ENCODE measurements around the gene MACF1. TPM values are rescaled to one million over a fixed set of nuclear protein-coding genes. Genes with fewer than 3 reads are reported as not detected.
"Not testable (repeated sequence)": the region's sequence is repeated elsewhere in the genome, so short reads cannot be mapped to it uniquely, and the experiment has no call there.

Gene MACF1
- polyA plus RNA-seq, 6 donors from 2014 or later: 9.1 to 96.3 (median 29.5) TPM

GRCh38 chr1:39496520-39496919 is 292.0 kb downstream of the MACF1 start:
- not testable (repeated sequence) for H3K9me3 Mint-ChIP-seq; ATAC-seq (ENCODE audit: low read depth in 2 of 2); H3K36me3 Mint-ChIP-seq; H3K4me3 Mint-ChIP-seq; DNase-seq; H3K4me1 Mint-ChIP-seq
- H3K27me3 Mint-ChIP-seq: peaks cover 20 to 31% (median 21%) of the 10 kb centered on the region in 3 donors
- peak overlapping the region in 1 of 6 donors; percentile 36 for H3K27ac Mint-ChIP-seq

DNA sequence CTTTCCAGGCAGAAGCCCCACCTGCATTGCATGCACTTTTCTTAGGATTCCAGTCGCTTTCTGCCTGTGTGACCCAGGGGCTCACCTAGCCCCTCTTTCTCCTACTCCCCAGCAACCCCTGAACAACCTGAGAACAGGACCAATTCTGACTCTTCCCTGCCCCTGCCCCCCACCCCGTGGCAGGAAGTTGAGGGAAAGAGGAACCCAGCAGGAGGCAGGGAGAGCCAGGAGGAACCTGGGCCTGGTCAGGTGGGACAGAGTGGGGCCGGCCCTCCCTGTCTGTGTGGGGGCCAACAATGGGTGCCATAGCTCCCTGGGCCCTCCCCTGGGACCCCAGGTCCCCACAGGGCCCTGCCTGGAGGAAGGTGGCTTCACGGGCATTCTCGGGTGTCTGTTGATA is 293.1 kb downstream of the MACF1 start:
- H3K4me3 Mint-ChIP-seq: peak overlapping the region in 1 of 8 donors; percentile 29
- DNase-seq (no peak), ATAC-seq (ENCODE audit: low read depth in 2 of 2) (no peak)
- H3K4me1 Mint-ChIP-seq: peaks cover 0 to 6% (median 0%) of the 10 kb centered on the region in 3 donors
- H3K27ac Mint-ChIP-seq: no peak overlapping the region
- H3K9me3 Mint-ChIP-seq: no peaks in the 10 kb centered on the region
- no peaks in the 10 kb centered on the region for H3K36me3 Mint-ChIP-seq
- H3K27me3 Mint-ChIP-seq: peaks cover 20 to 26% (median 21%) of the 10 kb centered on the region in 3 donors

- Mint-ChIP-seq H3K4me3 (peak overlapping the region in 2 of 8 donors; percentile 27 to 33), H3K27ac (peak overlapping the region in 1 of 6 donors; percentile 28), H3K27me3 (peaks cover 15 to 20% (median 16%) of the 10 kb centered on the region in 3 donors)
- not testable (repeated sequence) for H3K4me1 Mint-ChIP-seq; ATAC-seq (ENCODE audit: low read depth in 2 of 2); DNase-seq; H3K36me3 Mint-ChIP-seq; H3K9me3 Mint-ChIP-seq
These were observed 293.7 kb downstream of the MACF1 start for GRCh38 chr1:39498096-39498710.

DNA sequence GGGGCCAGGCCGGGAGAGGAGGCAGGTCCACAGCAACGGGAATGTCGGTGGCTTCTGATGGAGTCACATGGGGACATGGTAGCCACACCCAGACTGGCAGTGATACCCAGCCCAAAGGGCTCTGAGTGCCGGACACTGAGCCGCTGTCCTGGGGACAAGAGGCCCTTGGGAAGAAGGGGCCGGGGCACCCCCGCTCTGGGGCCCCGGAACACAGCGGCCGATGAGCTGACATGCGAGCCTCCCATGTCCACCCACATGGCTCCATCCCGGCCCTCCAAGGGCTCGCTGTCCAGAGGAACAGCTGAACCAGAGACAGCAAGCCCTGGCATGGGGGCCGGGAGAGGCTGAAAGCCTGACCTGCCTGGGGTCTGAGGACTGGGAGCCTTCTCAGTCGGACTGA is 294.3 kb downstream of the MACF1 start:
- H3K27ac Mint-ChIP-seq; DNase-seq; H3K4me3 Mint-ChIP-seq; H3K9me3 Mint-ChIP-seq; H3K4me1 Mint-ChIP-seq; H3K36me3 Mint-ChIP-seq; ATAC-seq (ENCODE audit: low read depth in 2 of 2): not testable (repeated sequence)
- H3K27me3 Mint-ChIP-seq: peaks cover 9 to 14% (median 11%) of the 10 kb centered on the region in 3 donors

- DNase-seq (no peak), ATAC-seq (ENCODE audit: low read depth in 2 of 2) (no peak)
- Mint-ChIP-seq H3K36me3 (no peaks in the 10 kb centered on the region), H3K9me3 (no peaks in the 10 kb centered on the region), H3K4me1 (no peaks in the 10 kb centered on the region), H3K27me3 (peaks cover under 1 to 11% (median 6%) of the 10 kb centered on the region in 3 donors), H3K4me3 (no peak overlapping the region), H3K27ac (no peak overlapping the region)
These were observed 295.2 kb downstream of the MACF1 start for GRCh38 chr1:39499668-39500067.

DNA sequence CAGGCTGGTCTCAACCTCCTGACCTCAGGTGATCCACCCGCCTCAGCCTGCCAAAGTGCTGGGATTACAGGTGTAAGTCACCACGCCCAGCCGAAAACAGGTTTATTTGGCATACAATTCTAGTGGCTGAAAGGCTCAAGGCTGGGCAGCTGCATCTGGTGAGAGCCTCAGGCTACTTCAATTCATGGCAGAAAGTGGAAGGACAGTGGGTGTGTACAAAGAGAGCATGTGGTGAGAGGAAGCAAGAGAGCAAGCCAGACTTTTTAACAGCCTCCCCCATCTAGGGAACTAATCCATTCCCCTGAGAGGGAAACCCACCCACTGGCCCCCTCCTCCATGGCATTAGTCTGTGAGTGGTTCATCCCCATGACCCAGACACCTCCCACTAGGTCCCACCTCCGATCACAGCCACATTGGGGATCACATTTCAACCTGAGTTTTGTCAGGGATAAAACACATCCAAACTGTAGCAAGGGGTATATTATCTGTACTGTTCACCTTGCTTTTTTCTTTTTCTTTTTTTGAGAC is 296.4 kb downstream of the MACF1 start:
- peaks cover 0 to 3% (median 0%) of the 10 kb centered on the region in 3 donors for H3K4me1 Mint-ChIP-seq
- H3K27me3 Mint-ChIP-seq: peaks cover 0 to 11% (median 6%) of the 10 kb centered on the region in 3 donors
- ATAC-seq (ENCODE audit: low read depth in 2 of 2) (no peak), DNase-seq (no peak)
- peak overlapping the region in 1 of 6 donors; percentile 18 for H3K27ac Mint-ChIP-seq
- H3K9me3 Mint-ChIP-seq: no peaks in the 10 kb centered on the region
- no peaks in the 10 kb centered on the region for H3K36me3 Mint-ChIP-seq
- no peak overlapping the region for H3K4me3 Mint-ChIP-seq

GRCh38 chr1:39501666-39502065 is 297.2 kb downstream of the MACF1 start:
- Mint-ChIP-seq H3K4me3 (no peak overlapping the region), H3K4me1 (peaks cover 0 to 8% (median 0%) of the 10 kb centered on the region in 3 donors), H3K27me3 (peaks cover 0 to 8% (median under 1%) of the 10 kb centered on the region in 3 donors), H3K9me3 (no peaks in the 10 kb centered on the region), H3K36me3 (no peaks in the 10 kb centered on the region), H3K27ac (peak overlapping the region in 2 of 6 donors; percentile 16 to 18)
- DNase-seq (no peak), ATAC-seq (ENCODE audit: low read depth in 2 of 2) (no peak)

- DNase-seq; H3K27me3 Mint-ChIP-seq; H3K4me3 Mint-ChIP-seq; ATAC-seq (ENCODE audit: low read depth in 2 of 2); H3K36me3 Mint-ChIP-seq; H3K27ac Mint-ChIP-seq; H3K9me3 Mint-ChIP-seq: not testable (repeated sequence)
- peaks cover 2 to 28% (median 6%) of the 10 kb centered on the region in 3 donors for H3K4me1 Mint-ChIP-seq
These were observed 299.9 kb downstream of the MACF1 start for GRCh38 chr1:39504436-39504835.

- Mint-ChIP-seq H3K4me3 (no peak overlapping the region), H3K4me1 (peaks cover 6 to 35% (median 9%) of the 10 kb centered on the region in 3 donors)
These were observed 300.8 kb downstream of the MACF1 start for GRCh38 chr1:39505289-39505688.

DNA sequence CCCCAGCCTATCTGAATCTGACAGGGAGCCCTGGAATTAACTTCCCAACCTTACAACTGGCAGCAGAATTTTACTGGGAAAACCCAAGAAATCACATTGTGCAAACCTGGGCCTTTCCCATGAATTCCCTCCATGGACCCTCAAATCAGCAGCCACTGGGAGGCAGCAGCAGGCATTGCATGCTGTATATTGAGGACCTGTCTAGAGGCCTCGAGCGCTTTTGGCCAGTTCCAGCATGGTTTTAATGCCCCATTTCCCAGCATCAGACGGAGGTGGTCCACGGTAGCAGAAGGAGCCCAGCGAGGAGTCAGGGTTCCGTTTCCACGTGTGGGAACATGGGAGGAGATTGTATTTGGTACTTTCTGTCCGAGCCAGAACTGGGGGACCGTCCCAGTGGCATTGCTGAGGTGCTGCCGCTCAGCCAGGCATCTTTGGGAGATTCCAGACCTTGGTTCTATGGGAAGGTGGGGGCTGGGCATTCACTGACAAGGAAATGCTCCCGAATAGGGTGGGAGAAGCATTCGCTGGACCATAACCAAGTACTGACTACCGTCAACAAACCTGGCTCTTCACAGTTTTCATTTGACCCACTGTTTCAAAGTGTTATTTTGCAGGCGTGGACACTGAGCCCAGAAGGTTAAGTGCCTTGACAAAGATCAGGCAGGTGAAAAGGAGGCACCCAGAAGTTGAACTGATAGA is 302.9 kb downstream of the MACF1 start:
- DNase-seq: no peak
- Mint-ChIP-seq H3K27ac (no peak overlapping the region), H3K4me1 (peaks cover 9 to 40% (median 11%) of the 10 kb centered on the region in 3 donors), H3K36me3 (no peaks in the 10 kb centered on the region), H3K27me3 (peaks cover 0 to 5% (median 0%) of the 10 kb centered on the region in 3 donors), H3K9me3 (no peaks in the 10 kb centered on the region), H3K4me3 (peak overlapping the region in 2 of 8 donors; percentile 3 to 65)
- no peak for ATAC-seq (ENCODE audit: low read depth in 2 of 2)

More at GRCh38 chr1:39505289-39505688, 300.8 kb downstream of the MACF1 start:
- Mint-ChIP-seq H3K9me3 (no peaks in the 10 kb centered on the region), H3K36me3 (no peaks in the 10 kb centered on the region), H3K27ac (no peak overlapping the region), H3K27me3 (peaks cover 0 to 5% (median 0%) of the 10 kb centered on the region in 3 donors)
- ATAC-seq (ENCODE audit: low read depth in 2 of 2) (no peak), DNase-seq (no peak)

DNA sequence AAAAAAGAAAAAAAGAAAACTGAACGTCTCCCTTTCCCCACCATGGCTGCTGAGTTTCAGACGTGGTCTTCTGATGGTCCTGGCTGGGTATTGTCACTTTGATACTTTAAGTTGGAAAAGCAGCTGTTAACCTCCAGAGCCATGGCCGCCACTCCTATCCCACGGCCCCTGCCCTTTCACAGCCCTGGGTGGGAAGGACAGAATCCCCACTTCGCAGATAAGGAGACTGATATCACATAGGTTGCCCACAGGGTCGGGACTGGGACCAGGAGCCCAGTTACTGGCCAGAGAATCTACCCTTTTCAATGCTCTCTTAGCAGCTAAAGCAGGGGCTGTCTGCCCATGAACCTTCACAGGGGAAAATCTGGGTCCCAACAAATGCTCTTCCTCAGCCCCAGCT is 303.8 kb downstream of the MACF1 start:
- Mint-ChIP-seq H3K4me1 (peaks cover 9 to 40% (median 11%) of the 10 kb centered on the region in 3 donors), H3K27ac (peak overlapping the region in 2 of 6 donors; percentile 71 to 94), H3K9me3 (no peaks in the 10 kb centered on the region), H3K27me3 (peaks cover 0 to 5% (median 0%) of the 10 kb centered on the region in 3 donors), H3K36me3 (no peaks in the 10 kb centered on the region), H3K4me3 (peak overlapping the region in 2 of 8 donors; percentile 73 to 88)
- no peak for ATAC-seq (ENCODE audit: low read depth in 2 of 2)
- DNase-seq: no peak

DNA sequence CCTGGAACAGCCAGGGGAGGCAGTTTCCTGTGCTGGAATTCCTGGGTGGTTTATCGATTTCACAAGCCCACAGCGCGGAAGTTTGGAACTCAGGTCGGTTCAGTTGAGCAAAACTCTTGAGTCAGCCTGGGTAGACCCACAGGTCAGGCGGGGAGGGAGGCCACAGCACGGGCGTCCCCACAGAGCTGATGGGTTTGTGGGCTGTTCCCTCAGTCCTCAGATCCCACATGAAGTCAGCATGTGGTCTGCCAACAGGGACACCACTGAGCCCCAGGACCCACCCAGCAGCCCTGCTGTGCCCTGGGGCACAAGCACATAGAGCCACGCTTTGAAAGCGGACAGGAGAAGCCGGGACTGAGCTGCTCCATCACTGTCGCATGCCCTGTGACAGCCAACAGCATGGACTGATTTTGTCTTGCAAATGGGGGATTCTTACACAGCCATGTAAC is 304.4 kb downstream of the MACF1 start:
- DNase-seq: no peak
- Mint-ChIP-seq H3K4me3 (peak overlapping the region in 7 of 8 donors; percentile 21 to 88 (median 71)), H3K27ac (peak overlapping the region in 5 of 6 donors; percentile 59 to 94 (median 90)), H3K4me1 (peaks cover 9 to 40% (median 11%) of the 10 kb centered on the region in 3 donors), H3K9me3 (no peaks in the 10 kb centered on the region), H3K36me3 (no peaks in the 10 kb centered on the region), H3K27me3 (peaks cover 0 to 5% (median 0%) of the 10 kb centered on the region in 3 donors)
- ATAC-seq (ENCODE audit: low read depth in 2 of 2): no peak

DNA sequence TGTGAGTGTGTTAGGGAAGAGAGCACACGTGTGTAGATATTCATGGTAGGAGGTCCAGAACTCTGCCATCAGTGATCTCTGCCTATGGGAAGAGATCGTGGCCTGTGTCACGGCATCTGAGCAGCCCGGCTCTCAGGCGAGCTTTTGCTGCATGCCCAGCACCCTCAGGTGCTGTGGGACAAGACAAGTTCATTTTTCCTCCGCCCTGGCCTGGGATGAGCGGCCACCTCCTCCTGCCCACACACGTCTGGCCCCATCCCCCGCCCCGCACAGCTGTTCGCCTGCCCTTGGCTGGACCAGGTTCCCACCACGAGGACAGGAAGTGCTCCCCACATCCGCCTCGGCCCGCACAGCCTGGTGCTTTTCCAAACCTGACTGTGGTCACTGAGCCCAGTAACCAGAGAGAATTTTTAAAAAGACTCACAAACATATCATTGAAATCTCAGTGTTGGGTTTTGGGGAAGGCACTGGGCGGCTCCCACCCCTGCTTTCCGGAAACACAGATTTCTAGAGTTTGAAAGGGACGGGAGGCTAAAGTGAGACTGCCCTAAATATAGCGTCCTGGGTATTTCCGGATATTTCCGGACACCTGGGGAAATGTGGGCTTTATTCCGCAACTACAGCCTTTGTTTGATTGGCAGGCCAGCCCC is 305.0 kb downstream of the MACF1 start:
- Mint-ChIP-seq H3K27ac (peak overlapping the region in 5 of 6 donors; percentile 59 to 94 (median 90)), H3K9me3 (no peaks in the 10 kb centered on the region), H3K4me1 (peaks cover 9 to 40% (median 11%) of the 10 kb centered on the region in 3 donors), H3K27me3 (peaks cover 0 to 5% (median 0%) of the 10 kb centered on the region in 3 donors), H3K4me3 (peak overlapping the region; percentile 12 to 88 (median 70)), H3K36me3 (no peaks in the 10 kb centered on the region)
- DNase-seq (peak; percentile 15), ATAC-seq (ENCODE audit: low read depth in 2 of 2) (peak; percentile 13 to 29)
